Measurements from ENCODE around the gene PGPEP1. TPM values are rescaled to one million over a fixed set of nuclear protein-coding genes. Genes with fewer than 3 reads are reported as not detected.

Gene PGPEP1
- total RNA-seq, 1 donor from 2014 or later = 23.2 TPM

GRCh38 chr19:18309525-18310064 is 30.8 kb upstream of the PGPEP1 start:
- H3K36me3 Mint-ChIP-seq = peaks cover 14% of the 10 kb centered on the region
- no peak overlapping the region for H3K27ac Mint-ChIP-seq
- peaks cover 7% of the 10 kb centered on the region for H3K4me1 Mint-ChIP-seq
- DNase-seq (ENCODE audit: low spot score in 2 of 2, unreplicated experiment in 2 of 2) = no peak
- H3K4me3 Mint-ChIP-seq = no peak overlapping the region
- H3K9me3 Mint-ChIP-seq = no peaks in the 10 kb centered on the region
- H3K27me3 Mint-ChIP-seq (ENCODE audit: low read depth) = no peaks in the 10 kb centered on the region
- TF ChIP-seq CTCF (IDR thresholded peaks at IDR 0.05; ENCODE audit: unreplicated experiment) = no peak

- DNase-seq (ENCODE audit: low spot score in 2 of 2, unreplicated experiment in 2 of 2) = no peak
- no peak for TF ChIP-seq CTCF (IDR thresholded peaks at IDR 0.05; ENCODE audit: unreplicated experiment)
- H3K9me3 Mint-ChIP-seq = no peaks in the 10 kb centered on the region
- H3K27me3 Mint-ChIP-seq (ENCODE audit: low read depth) = no peaks in the 10 kb centered on the region
- no peak overlapping the region for H3K4me3 Mint-ChIP-seq
- H3K4me1 Mint-ChIP-seq = peaks cover 2% of the 10 kb centered on the region
- no peak overlapping the region for H3K27ac Mint-ChIP-seq
- peaks cover 14% of the 10 kb centered on the region for H3K36me3 Mint-ChIP-seq
Measured at GRCh38 chr19:18310118-18310909, 30.1 kb upstream of the PGPEP1 start.

- no peak for DNase-seq (ENCODE audit: low spot score in 2 of 2, unreplicated experiment in 2 of 2)
- Mint-ChIP-seq H3K4me3 (no peak overlapping the region), H3K27me3 (ENCODE audit: low read depth) (no peaks in the 10 kb centered on the region), H3K9me3 (no peaks in the 10 kb centered on the region), H3K4me1 (peaks cover 2% of the 10 kb centered on the region), H3K36me3 (peaks cover 14% of the 10 kb centered on the region), H3K27ac (no peak overlapping the region)
- no peak for TF ChIP-seq CTCF (IDR thresholded peaks at IDR 0.05; ENCODE audit: unreplicated experiment)
Measured at GRCh38 chr19:18310966-18311365, 29.4 kb upstream of the PGPEP1 start.

- Mint-ChIP-seq H3K36me3 (peaks cover 14% of the 10 kb centered on the region), H3K4me3 (no peak overlapping the region), H3K27me3 (ENCODE audit: low read depth) (no peaks in the 10 kb centered on the region), H3K4me1 (peaks cover 2% of the 10 kb centered on the region), H3K9me3 (no peaks in the 10 kb centered on the region), H3K27ac (no peak overlapping the region)
- no peak for TF ChIP-seq CTCF (IDR thresholded peaks at IDR 0.05; ENCODE audit: unreplicated experiment)
- no peak for DNase-seq (ENCODE audit: low spot score in 2 of 2, unreplicated experiment in 2 of 2)
Measured at GRCh38 chr19:18311502-18312091, 28.8 kb upstream of the PGPEP1 start.

GRCh38 chr19:18312092-18312534 is 28.3 kb upstream of the PGPEP1 start:
- no peak overlapping the region for H3K27ac Mint-ChIP-seq
- no peak for TF ChIP-seq CTCF (IDR thresholded peaks at IDR 0.05; ENCODE audit: unreplicated experiment)
- peaks cover 12% of the 10 kb centered on the region for H3K36me3 Mint-ChIP-seq
- no peaks in the 10 kb centered on the region for H3K4me1 Mint-ChIP-seq
- H3K4me3 Mint-ChIP-seq = no peak overlapping the region
- no peak for DNase-seq (ENCODE audit: low spot score in 2 of 2, unreplicated experiment in 2 of 2)
- H3K27me3 Mint-ChIP-seq (ENCODE audit: low read depth) = no peaks in the 10 kb centered on the region
- no peaks in the 10 kb centered on the region for H3K9me3 Mint-ChIP-seq
